ENCODE data around the gene KCTD2.

DNA sequence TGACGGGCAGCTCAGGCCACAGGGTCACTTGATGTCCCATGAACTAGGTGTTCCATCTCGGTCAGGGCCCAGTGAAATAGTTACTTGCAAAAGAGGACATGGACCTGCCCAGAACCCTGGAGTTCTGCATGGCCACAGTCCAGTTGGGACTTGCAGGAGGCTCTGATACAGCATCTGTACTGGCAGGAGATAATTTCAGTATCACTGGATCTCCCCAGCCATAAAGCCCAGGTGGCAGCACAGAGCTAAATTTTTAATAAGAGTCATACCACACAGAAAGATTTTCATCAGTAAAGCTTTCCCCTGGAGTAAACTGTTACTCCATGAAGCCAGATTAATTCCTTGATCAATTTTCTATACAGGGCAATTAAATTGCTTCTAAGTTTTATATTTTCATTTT is 22.8 kb downstream of the KCTD2 start:
- TF ChIP-seq POLR2AphosphoS5 (IDR thresholded peaks at IDR 0.05; ENCODE audit: borderline replicate concordance, low read depth, low read length): no peak
- no peak for TF ChIP-seq EZH2 (IDR thresholded peaks at IDR 0.05)

Measured in SK-N-MC (cell line).